GM19239 (cell line): Measurements from ENCODE around the gene RAD23B.
"Not testable (repeated sequence)": the region's sequence is repeated elsewhere in the genome, so short reads cannot be mapped to it uniquely, and the experiment has no call there.

Experiments
- DNase-seq: peaks from one replicate; pipeline ENCODE4 v3.0.0; 2011; ENCODE audit warnings: low spot score; ENCODE audit not compliant: insufficient read length
- FAIRE-seq: peaks from 2 replicates; lab custom pipeline; 2011; peaks lifted over from hg19 to GRCh38; lab: Jason Lieb, UNC

The RAD23B gene

DNA sequence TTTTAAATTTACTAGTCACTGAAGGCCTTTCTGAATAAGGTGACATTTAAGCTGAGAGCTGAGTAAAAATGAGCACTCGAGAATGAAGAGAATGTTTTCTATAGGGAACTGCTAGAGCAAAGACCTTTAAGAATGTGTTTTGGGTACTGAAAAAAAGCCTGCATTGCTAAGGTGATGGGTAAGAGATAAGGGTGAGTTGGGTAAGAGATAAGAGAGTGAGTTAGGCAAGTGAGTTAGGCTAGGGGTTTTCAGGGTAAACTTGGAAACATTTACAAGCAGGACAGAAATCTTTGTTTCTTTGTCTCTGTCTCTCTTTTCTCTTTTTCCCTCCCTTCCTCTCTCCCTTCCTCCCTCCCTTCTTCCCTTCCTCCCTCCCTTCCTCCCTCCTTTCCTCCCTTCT lies 5.6 kb downstream of the RAD23B start:
- FAIRE-seq (no peak), DNase-seq (no peak)

DNA sequence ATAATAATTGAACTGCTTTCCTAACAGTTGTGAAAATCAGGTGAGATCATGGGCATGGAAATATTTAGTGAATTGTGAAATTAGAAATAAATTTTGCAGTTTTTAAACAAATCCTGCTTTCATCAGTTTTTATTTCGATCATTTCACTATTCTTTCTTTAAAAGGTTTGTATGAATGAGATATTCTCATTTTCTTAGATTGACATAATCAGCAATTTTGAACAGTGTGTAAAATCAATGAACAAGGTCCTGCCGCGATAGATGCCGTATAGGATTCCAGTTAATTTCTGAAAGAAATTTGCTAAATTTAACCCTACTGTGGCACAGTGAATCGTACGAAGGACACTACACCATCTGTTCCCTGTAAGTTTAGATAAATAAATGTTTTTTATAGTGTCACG lies 7.5 kb downstream of the RAD23B start:
- DNase-seq (no peak), FAIRE-seq (no peak)

- no peak for FAIRE-seq
- DNase-seq, result no peak
These were observed 9.9 kb downstream of the RAD23B start for GRCh38 chr9:107292821-107293542.

DNA sequence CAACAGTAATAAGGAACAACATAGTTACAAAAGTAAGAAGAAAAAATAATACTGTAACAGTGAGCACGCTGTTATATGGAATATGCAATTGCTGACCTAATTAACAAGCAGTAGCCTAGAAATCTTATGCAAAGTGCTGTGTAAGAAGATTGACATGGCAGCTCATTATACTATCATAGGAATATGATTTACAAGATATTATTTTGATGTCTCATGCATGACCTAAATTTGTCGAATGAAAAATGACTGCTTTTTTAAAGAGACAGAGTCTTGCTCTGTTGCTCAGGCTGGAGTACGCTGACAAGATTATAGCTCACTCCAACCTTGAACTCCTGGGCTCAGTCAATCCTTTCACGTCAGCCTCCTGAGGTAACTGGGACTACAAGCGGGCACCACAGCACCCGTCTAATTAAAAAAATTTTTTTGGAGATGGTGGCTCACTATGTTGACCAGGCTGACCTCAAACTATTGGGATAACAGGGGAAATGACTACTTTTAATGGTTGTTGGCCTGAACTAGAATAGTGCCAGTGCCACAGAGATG lies 10.5 kb downstream of the RAD23B start:
- FAIRE-seq, result no peak
- no peak for DNase-seq

DNA sequence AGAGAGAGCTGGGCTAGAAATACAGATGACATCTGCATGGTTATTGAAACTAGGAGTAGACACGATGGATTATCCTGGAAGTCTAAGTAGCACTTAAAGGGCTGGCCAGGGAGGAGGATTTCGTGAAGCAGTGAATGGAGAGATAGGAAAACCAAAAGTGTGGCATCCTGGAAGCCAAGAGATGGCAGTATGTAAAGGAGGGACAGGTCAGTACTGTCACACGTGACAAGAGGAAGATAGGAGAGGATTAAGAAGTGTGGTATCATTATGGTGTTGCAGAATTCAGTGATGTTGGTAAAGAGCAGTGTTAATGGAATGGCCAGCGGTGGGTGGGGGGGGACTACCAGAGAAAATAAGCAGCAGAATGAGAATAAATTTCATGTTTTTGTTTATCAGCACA lies 11.7 kb downstream of the RAD23B start:
- no peak for FAIRE-seq
- no peak for DNase-seq

GRCh38 chr9:107295995-107296394 lies 12.9 kb downstream of the RAD23B start:
- FAIRE-seq, result no peak
- no peak for DNase-seq

DNA sequence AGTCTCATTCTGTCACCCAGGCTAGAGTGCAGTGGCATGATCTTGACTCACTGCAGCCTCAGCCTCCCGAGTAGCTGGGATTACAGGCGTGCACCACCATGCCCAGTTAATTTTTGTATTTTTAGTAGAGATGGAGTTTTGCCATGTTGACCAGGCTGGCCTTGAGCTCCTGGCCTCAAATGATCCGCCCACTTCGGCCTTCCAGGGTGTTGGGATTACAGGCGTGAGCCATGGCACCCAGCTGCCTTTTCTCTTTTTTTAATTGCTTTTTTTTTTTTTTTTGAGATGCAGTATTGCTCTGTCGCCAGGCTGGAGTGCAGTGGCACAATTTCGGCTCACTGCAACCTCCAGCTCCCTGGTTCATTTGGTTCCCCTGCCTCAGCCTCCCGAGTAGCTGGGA lies 13.5 kb downstream of the RAD23B start:
- not testable (repeated sequence) for DNase-seq, FAIRE-seq

DNA sequence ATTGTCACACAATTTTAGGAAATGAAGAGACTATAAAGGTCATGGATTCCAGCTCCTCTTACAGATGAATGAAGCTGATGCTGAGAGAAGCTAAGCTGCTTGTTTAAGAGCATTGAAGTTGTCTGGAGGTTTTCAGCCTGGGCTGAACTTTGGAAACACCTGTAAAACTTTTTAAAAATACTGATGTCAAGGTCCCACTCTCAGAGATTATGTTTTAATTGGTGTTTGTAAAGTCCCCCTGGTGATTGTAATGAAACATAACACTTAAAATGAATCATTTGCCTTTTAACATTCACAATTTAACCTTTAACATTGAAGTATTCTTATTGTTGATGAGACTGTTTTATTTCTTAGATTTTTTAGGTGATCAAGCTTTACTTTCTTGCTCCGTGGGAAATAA lies 16.4 kb downstream of the RAD23B start:
- DNase-seq (no peak), FAIRE-seq (no peak)

- FAIRE-seq (peak; percentile 11), DNase-seq (no peak)
These were observed 23.2 kb downstream of the RAD23B start for GRCh38 chr9:107306308-107306707.

GRCh38 chr9:107307331-107307730 lies 24.3 kb downstream of the RAD23B start:
- FAIRE-seq (no peak), DNase-seq (no peak)

DNA sequence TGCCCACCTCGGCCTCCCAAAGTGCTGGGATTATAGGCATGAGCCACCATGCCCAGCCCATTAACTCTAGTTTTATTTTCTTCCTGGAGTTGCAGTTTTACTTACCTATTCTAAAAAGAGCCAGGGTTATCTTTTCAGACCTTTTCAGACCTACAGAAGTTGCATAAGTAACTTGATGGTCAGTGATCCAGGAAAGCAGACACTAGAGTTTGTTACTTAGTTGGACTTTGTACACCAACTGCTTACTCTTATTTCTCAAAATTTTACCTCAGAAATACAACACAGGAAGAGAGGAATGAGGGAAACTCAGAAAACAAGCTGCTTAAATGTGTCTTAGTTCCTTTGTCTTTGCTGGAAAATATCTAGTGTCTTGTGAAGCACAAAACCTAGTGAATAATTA lies 25.4 kb downstream of the RAD23B start:
- no peak for DNase-seq
- no peak for FAIRE-seq

DNA sequence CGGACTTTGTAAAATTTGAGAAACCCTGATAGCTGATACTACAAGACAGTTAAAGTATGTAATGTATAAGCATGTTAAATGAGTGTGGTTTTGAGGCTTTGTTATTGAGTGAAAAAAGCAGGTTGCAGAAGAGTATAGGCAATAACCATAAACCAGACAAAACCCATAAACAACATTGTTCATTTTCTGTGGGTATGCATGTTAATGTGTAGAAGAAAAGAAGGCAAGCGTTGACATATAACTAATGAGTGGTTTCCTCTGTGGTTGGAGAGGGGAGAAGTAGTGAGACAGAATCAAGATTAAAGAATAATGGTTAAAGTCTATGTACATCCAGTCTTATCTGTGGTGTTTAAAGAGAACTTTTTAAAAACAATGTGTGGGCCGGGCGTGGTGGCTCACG lies 26.2 kb downstream of the RAD23B start:
- FAIRE-seq, result peak; percentile 83
- no peak for DNase-seq

GRCh38 chr9:107312376-107313050 lies 29.4 kb downstream of the RAD23B start:
- FAIRE-seq, result no peak
- DNase-seq, result no peak

GRCh38 chr9:107313555-107314096 lies 30.5 kb downstream of the RAD23B start:
- no peak for FAIRE-seq

DNA sequence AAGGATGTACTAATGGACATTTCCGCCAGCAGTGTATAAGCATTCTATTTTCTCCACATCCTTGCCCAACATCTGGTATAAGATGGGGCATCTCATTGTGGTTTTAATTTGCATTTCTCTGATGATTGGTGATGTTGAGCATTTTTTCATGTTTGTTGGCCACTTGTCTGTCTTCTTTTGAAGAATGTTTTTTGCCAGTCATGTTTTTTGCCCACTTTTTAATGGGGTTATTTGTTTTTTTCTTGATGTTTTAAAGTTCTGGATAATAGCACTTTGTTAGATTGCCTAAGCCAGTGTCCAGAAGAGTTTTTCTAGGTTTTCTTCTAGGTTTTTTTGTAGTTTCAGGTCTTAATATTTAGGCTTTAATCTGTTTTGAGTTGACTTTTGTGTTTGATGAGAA lies 31.7 kb downstream of the RAD23B start:
- DNase-seq (no peak), FAIRE-seq (no peak)

More at GRCh38 chr9:107313555-107314096, 30.5 kb downstream of the RAD23B start:
- no peak for DNase-seq

DNA sequence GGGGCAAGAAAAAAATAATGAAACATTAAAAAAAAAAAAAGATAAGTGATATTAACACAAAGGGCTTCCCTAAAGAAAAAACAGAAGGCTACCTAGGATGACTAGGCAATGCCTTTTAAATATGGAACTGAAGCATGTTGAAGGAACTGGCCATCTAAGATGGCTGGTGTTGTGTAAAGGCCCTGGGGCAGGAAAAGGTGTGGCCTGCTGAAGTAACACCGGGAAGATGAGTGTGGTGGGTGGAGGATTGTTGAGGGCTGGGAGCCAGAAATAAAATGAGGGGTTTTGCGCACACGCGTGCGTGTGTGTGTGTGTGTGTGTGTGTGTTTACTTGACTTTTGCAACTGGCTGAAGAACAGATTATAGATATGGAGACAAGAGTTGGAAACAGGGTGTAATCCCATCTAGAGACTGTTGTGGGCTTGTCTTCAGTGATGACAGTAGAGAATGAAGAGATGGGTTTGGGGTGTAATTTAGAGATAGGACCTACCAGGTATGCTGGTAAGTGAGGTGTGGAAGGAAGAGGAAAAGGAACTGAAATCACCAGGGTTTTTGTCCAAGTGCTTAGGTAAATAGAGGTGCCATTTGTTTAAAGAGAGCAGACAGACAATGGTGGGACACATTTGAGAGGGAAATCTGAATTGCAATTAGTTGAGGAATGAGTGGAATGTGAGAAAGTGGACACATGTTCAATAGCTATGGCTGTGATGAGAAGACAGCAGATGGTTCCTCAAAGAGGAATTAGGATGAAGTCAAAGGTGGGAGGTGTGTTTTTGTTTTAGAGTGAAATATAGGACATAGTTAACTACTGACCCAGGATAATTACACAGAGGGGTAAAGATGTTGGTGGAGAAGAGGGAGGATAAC lies 33.9 kb downstream of the RAD23B start:
- FAIRE-seq, result no peak
- DNase-seq, result no peak

DNA sequence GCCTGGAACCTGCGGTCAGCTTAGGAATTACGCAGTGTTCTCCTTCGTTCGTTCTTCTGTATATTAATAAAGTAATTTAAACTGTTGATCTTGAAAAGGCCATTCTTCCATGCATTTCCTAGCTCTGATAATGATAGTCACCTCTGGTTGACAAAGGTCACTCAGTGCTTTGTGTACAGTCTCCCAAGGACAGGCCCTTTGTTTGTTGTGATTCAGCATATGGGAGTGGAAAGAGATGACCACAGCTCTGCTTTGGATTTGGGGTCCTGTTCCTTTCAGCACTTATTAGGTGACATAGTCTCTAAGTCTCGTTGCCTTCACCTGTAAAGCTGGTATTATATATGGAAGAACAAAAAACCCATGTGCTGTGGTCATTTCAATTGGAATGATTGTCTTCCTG lies 39.6 kb downstream of the RAD23B start:
- DNase-seq, result no peak
- FAIRE-seq, result no peak

DNA sequence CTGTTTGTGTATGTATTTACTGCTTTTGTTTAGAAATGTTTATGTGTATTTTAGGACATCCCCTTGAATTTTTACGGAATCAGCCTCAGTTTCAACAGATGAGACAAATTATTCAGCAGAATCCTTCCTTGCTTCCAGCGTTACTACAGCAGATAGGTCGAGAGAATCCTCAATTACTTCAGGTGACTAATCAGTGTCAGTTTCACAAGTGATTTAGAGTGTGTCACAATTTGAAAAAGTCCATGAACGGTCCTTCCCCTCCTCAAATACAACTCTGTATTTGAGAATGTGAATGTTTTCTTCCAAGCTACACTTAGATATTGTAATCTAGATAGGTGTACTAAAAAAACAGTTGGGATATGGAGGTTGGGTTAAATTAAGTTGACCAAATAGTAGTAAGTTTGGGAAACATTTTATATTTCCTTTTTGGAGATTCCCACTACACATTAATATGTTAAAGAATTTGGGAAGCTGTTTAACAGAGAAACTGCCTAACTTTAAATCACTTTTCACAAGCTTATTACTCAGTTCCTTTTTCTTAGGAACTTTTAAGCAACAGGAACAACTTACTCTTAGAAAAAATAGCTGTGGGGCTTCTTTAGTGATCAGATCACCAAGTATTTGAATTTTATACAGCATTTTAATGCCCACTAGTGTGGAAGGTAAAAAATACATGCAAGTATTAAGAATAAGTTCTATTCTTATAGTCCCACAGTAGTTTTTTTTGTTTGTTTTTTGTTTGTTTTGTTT lies 40.9 kb downstream of the RAD23B start:
- FAIRE-seq (peak; percentile 39), DNase-seq (no peak)

GRCh38 chr9:107325842-107326241 lies 42.8 kb downstream of the RAD23B start:
- no peak for FAIRE-seq
- DNase-seq, result no peak

DNA sequence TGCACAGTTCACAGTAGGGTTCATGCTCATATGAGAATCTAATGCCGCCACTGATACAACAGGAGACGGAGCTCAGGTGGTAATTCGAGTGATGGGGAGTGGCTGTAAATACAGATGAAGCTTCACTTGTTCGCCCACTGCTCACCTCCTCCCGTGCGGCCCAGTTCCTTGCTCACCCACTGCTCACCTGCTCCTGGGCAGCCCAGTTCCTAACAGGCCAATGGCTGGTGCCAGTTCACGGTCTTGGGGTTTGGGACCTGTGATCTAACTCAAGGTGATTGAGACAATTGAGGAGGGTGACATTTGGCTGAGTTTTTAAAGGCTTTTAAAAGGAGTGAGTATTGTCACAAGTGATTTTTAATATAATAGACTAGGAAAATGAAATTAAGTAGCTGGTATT lies 45.4 kb downstream of the RAD23B start:
- no peak for FAIRE-seq

More for the DNA sequence above, 45.4 kb downstream of the RAD23B start:
- DNase-seq, result no peak
